ENCODE data around the gene MAMDC2.

MAMDC2 gene

GRCh38 chr9:70137577-70137976 lies 93.9 kb downstream of the MAMDC2 start:
- H3K4me2 ChIP-seq (ENCODE audit: low read depth, low read length, poor library complexity, severe bottlenecking): no peak overlapping the region
- no peak for TF ChIP-seq EZH2phosphoT487 (IDR thresholded peaks at IDR 0.05; ENCODE audit: borderline replicate concordance)
- TF ChIP-seq, protein P1, sequence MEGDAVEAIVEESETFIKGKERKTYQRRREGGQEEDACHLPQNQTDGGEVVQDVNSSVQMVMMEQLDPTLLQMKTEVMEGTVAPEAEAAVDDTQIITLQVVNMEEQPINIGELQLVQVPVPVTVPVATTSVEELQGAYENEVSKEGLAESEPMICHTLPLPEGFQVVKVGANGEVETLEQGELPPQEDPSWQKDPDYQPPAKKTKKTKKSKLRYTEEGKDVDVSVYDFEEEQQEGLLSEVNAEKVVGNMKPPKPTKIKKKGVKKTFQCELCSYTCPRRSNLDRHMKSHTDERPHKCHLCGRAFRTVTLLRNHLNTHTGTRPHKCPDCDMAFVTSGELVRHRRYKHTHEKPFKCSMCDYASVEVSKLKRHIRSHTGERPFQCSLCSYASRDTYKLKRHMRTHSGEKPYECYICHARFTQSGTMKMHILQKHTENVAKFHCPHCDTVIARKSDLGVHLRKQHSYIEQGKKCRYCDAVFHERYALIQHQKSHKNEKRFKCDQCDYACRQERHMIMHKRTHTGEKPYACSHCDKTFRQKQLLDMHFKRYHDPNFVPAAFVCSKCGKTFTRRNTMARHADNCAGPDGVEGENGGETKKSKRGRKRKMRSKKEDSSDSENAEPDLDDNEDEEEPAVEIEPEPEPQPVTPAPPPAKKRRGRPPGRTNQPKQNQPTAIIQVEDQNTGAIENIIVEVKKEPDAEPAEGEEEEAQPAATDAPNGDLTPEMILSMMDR (conservative IDR thresholded peaks at IDR 0.05; ENCODE audit: low read length): no peak
- H3K4me3 ChIP-seq (ENCODE audit: low read length, poor library complexity, severe bottlenecking): no peak overlapping the region
- H2AFZ ChIP-seq (ENCODE audit: low read length): no peak overlapping the region
- no peaks in the 10 kb centered on the region for H3K9me2 ChIP-seq (replicated peaks; ENCODE audit: low read depth, low read length)
- H3K27me3 ChIP-seq (ENCODE audit: insufficient read depth, low read length, poor library complexity, severe bottlenecking): no peaks in the 10 kb centered on the region
- H3F3A ChIP-seq (ENCODE audit: low read depth): no peaks in the 10 kb centered on the region
- no peaks in the 10 kb centered on the region for H3K36me3 ChIP-seq (ENCODE audit: insufficient read depth, low read length)
- H3K4me1 ChIP-seq (ENCODE audit: insufficient read depth, low read length, poor library complexity, severe bottlenecking): peaks cover 3% of the 10 kb centered on the region
- no peaks in the 10 kb centered on the region for H3K9me3 ChIP-seq (ENCODE audit: insufficient read depth, low read depth, low read length)
- H4K20me1 ChIP-seq (ENCODE audit: insufficient read depth, low read length, poor library complexity, severe bottlenecking): no peaks in the 10 kb centered on the region
- no peak overlapping the region for H3K9ac ChIP-seq (ENCODE audit: low read depth, low read length, poor library complexity, severe bottlenecking)
- no peaks in the 10 kb centered on the region for H3K79me2 ChIP-seq (ENCODE audit: insufficient read depth, low read length)

DNA sequence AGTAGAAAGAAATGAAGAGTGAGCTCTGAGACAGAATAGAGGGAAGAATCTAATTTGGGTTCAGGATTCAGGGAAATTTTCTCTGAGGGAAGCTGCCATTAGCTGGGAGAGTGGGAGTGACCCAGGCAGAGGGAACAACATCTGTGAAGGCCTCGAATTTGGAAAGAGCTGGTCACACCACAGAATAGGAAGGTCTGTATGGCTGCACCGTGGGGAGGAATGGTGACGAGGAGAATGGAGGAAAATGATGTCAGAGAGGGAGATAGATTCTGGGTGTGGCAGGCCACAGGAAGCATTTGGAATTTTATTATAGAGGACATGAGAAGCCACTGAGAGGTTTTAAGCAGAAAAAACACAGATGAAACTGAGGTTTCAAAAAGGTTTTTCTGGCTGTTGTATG lies 98.5 kb downstream of the MAMDC2 start:
- Histone ChIP-seq H2AFZ (ENCODE audit: low read length) (no peak overlapping the region), H3K4me2 (ENCODE audit: low read depth, low read length, poor library complexity, severe bottlenecking) (no peak overlapping the region), H3F3A (ENCODE audit: low read depth) (no peaks in the 10 kb centered on the region), H3K9me3 (ENCODE audit: insufficient read depth, low read depth, low read length) (no peaks in the 10 kb centered on the region), H3K9me2 (replicated peaks; ENCODE audit: low read depth, low read length) (no peaks in the 10 kb centered on the region), H4K20me1 (ENCODE audit: insufficient read depth, low read length, poor library complexity, severe bottlenecking) (no peaks in the 10 kb centered on the region), H3K4me3 (ENCODE audit: low read length, poor library complexity, severe bottlenecking) (no peak overlapping the region), H3K27me3 (ENCODE audit: insufficient read depth, low read length, poor library complexity, severe bottlenecking) (no peaks in the 10 kb centered on the region), H3K9ac (ENCODE audit: low read depth, low read length, poor library complexity, severe bottlenecking) (no peak overlapping the region), H3K4me1 (ENCODE audit: insufficient read depth, low read length, poor library complexity, severe bottlenecking) (no peaks in the 10 kb centered on the region), H3K79me2 (ENCODE audit: insufficient read depth, low read length) (no peaks in the 10 kb centered on the region), H3K36me3 (ENCODE audit: insufficient read depth, low read length) (no peaks in the 10 kb centered on the region)
- TF ChIP-seq, protein P1 (conservative IDR thresholded peaks at IDR 0.05; ENCODE audit: low read length): no peak
- no peak for TF ChIP-seq EZH2phosphoT487 (IDR thresholded peaks at IDR 0.05; ENCODE audit: borderline replicate concordance)

DNA sequence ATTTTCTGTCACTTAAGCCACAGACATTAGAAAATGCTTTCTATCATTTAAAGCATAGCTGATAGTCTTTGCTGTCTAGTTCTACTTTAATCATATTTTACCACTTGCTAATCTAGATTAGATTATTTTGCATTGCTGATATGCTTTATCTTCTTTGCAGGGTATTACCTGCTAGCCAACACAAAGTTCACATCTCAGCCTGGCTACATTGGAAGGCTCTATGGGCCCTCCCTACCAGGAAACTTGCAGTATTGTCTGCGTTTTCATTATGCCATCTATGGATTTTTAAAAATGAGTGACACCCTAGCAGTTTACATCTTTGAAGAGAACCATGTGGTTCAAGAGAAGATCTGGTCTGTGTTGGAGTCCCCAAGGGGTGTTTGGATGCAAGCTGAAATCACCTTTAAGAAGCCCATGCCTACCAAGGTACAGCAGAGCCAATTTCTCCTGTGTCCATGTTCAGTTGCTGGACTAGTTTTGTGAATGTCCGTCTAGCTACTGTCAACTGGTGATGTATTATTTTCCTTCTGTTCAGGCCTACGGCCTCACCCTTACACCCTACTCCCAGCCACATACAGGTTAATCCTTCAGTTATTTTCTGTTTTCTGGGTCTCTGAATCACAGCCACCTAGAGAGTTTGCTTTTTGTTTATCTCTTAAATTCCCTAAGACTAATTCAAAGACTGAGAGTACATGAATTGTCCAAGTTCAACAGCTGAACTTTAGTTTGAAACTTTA lies 99.9 kb downstream of the MAMDC2 start:
- Histone ChIP-seq H3K9me3 (ENCODE audit: insufficient read depth, low read depth, low read length) (no peaks in the 10 kb centered on the region), H4K20me1 (ENCODE audit: insufficient read depth, low read length, poor library complexity, severe bottlenecking) (no peaks in the 10 kb centered on the region), H3K36me3 (ENCODE audit: insufficient read depth, low read length) (no peaks in the 10 kb centered on the region), H3K79me2 (ENCODE audit: insufficient read depth, low read length) (no peaks in the 10 kb centered on the region), H3K9ac (ENCODE audit: low read depth, low read length, poor library complexity, severe bottlenecking) (no peak overlapping the region), H3K4me2 (ENCODE audit: low read depth, low read length, poor library complexity, severe bottlenecking) (no peak overlapping the region), H3F3A (ENCODE audit: low read depth) (no peaks in the 10 kb centered on the region), H3K4me1 (ENCODE audit: insufficient read depth, low read length, poor library complexity, severe bottlenecking) (no peaks in the 10 kb centered on the region), H3K4me3 (ENCODE audit: low read length, poor library complexity, severe bottlenecking) (no peak overlapping the region), H3K9me2 (replicated peaks; ENCODE audit: low read depth, low read length) (no peaks in the 10 kb centered on the region), H3K27me3 (ENCODE audit: insufficient read depth, low read length, poor library complexity, severe bottlenecking) (no peaks in the 10 kb centered on the region), H2AFZ (ENCODE audit: low read length) (no peak overlapping the region)
- no peak for TF ChIP-seq EZH2phosphoT487 (IDR thresholded peaks at IDR 0.05; ENCODE audit: borderline replicate concordance)
- TF ChIP-seq, protein P1 (conservative IDR thresholded peaks at IDR 0.05; ENCODE audit: low read length): no peak
